Stimulated activated CD4-positive, alpha-beta T cell treated with anti-CD3 and anti-CD28 coated beads, Interleukin-4, amount 100 ng/mL, for 48 hours (primary cell): ENCODE results near the gene CDK11B.
"Not testable (repeated sequence)": the region's sequence is repeated elsewhere in the genome, so short reads cannot be mapped to it uniquely, and the experiment has no call there.

Experiments used
- DNase-seq, 2 donors: peaks; one replicate each; pipeline ENCODE4 v3.0.0-alpha.2; 2020; ENCODE audit warnings: low read depth in 2 of 2

The CDK11B gene

GRCh38 chr1:1599935-1600860 lies 58.6 kb downstream of the CDK11B start, which contains the start of gene FNDC10:
TSS of gene FNDC10 (minus strand) at chr1:1600135. CDS start at chr1:1600015, 120 bp downstream.
- DNase-seq: no peak

DNA sequence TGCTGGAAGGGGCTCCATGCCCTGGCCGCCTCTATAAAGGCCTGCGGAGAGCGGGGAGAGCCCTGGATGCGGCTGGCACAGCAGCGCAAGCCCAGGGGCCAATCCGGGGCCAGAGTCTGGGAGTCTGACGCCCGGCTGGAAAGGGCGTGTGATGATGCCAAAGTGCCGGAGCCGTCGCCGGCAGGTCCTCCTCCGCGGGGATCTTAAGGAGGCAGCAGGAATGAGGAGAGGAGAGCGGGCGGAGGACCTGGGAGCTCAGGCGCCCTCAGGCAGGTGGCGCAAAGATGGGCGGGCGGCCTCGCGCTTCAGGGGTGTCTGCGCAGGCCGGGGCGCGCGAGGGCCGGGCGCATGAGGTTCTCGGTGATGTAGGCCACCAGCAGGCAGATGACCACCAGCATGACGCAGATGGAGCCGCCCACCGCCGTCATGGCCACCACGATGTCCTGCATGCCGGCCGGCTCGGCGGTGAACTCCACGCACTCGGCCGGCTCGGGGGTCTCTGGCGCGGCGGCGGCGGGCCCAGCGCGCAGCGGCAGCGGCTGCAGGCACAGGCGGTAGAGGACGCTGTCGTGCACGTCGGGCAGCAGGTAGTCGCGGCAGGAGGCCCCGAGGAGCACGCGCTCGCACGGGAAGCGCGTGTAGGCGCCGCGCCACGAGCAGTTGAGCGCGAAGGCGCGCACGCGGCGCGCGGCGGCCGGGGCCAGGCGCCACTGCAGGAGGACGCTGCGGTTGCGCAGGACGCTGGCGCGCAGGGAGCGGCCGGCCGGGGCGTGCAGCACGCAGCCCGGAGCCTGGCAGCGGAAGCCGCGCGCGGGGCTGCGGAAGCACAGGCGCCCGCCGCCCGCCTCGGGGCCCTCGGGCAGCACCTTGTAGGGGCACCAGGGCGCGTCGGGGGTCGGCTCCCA lies 59.5 kb downstream of the CDK11B start:
- DNase-seq: peak in 1 of 2 donors; percentile 23

GRCh38 chr1:1598720-1599029 lies 60.1 kb downstream of the CDK11B start:
- no peak for DNase-seq

DNA sequence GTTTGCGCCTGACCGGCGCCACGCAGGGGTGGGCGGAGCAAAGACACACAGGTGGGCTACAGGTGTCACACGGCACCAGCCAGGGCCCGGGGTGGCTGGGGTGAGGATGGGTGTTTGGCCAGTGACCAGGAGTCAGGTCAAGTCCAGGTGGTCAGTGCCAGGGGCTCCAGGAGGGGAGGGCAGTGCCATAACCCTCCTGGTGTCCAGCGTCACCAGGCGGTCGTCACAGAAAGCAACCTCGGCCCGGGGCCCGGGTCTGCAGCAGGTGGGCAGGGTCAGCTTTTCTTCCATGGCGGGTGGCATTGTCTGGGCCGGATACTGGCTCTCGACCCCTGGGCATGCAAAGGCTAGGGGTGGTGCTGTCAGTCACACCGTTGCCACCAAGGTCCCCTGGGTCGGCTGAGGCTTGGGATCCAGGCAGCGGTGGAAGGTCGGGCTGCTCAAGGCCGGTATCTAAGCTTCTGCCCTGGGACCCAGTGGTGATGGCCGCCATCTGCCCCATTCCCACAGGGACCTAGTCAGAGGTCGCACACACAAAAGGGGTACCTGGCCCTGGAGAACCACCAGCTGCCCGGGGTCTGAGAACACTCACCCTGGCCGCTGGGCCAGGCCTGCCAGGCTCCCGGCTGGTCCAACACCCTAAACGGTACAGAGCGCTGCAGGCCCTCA lies 60.6 kb downstream of the CDK11B start:
- DNase-seq: no peak

GRCh38 chr1:1597275-1597930 lies 61.4 kb downstream of the CDK11B start:
- DNase-seq: no peak

DNA sequence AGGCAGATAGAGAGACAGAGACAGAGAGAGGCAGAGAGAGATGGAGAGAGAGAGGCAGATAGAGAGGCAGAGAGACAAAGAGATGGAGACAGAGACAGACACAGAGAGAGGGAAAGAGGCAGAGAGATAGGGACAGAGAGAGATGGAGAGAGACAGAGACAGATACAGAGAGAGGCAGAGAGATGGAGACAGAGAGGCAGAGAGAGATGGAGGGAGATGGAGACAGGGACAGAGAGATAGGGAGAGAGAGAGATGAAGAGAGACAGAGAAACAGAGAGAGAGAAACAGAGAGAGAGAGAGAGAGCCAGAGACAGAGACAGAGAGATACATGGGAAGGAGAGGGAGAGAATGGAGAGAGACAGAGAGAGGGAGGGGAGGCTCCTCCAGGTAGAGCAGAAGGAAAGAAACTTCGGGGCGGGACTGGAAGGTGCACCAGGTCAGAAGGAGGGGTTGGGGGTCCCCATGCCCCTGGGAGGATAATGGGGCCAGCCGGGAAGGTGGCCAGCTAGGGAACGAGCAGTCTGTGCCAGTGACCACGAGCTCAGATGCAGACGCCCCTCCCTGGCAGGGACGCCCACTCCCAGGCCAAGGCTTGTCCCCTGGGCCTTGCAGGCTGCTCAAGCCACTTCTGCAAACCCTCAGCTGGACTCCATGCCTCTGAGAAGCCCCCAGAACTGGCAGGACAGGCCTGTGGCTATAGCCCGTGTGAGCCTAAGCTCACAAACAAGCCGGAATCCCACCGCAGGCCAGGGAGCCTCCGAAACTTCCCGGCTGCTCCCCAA lies 62.1 kb downstream of the CDK11B start:
- no peak for DNase-seq

- not testable (repeated sequence) for DNase-seq
Measured at GRCh38 chr1:1595341-1595740, 63.5 kb downstream of the CDK11B start.

- DNase-seq: no peak
Measured at GRCh38 chr1:1594602-1595260, 64.1 kb downstream of the CDK11B start.

GRCh38 chr1:1593834-1594601 lies 64.8 kb downstream of the CDK11B start:
- DNase-seq: no peak

DNA sequence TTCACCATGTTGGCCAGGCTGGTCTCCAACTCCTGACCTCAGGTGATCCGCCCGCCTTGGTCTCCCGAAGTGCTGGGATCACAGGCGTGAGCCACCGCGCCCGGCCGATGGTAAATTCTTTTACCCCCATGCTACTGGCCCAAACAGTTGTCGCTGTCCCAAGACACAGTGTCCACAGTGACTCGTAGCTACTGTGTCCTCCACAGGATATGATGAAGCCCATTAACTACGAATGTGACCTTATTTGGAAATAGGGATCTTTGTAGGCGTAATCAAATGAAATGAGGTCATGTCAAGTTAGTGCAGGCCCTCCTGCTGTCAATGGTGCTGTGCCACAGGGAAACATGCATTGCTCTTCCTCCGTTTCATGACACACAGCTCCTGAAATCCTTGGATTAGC lies 67.4 kb downstream of the CDK11B start:
- DNase-seq: no peak
